Right lobe of liver (tissue), 6 donors: ENCODE data around the gene CBX2. TPM values are rescaled to one million over a fixed set of nuclear protein-coding genes. Genes with fewer than 3 reads are reported as not detected.

Experiments used
- ATAC-seq, 4 donors: fragments of 200-7000 bp; cut with Tn5 transposase; one replicate each; pipeline ENCODE4 v1.9.1; 2020; ENCODE audit warnings: mild to moderate bottlenecking in 4 of 4, moderate library complexity in 4 of 4
- DNase-seq, 3 donors: peaks; one replicate each; pipeline ENCODE4 v3.0.0-alpha.2; 2020
- H3K27ac ChIP-seq, 3 donors: fragments of 200-600 bp; one replicate each; pipeline ENCODE4 v1.8.0; 2022
- H3K27me3 ChIP-seq, 2 donors: fragments of 200-600 bp; one replicate each; pipeline ENCODE4 v1.8.0; 2022
- H3K36me3 ChIP-seq, 4 donors: fragments of 200-600 bp; sonication (generic) in 1 of 4; one replicate each; pipeline versions ENCODE4 v1.5.1 to v1.8.0; 2017 to 2022; ENCODE audit warnings: control low read depth in 1 of 4
- H3K4me1 ChIP-seq, 4 donors: fragments of 200-600 bp; sonication (generic) in 1 of 4; one replicate each; pipeline versions ENCODE4 v1.5.1 to v1.8.0; 2017 to 2022; ENCODE audit warnings: control low read depth in 1 of 4
- H3K4me3 ChIP-seq, 3 donors: fragments of 200-600 bp; one replicate each; pipeline ENCODE4 v1.8.0; 2022
- H3K9me3 ChIP-seq, 4 donors: fragments of 200-600 bp; sonication (generic) in 1 of 4; one replicate each; pipeline versions ENCODE4 v1.5.1 to v1.8.0; 2017 to 2022; ENCODE audit warnings: control low read depth in 1 of 4
- CTCF ChIP-seq, 4 donors: fragments of 200-600 bp in 3 of 4; fragments of 450-650 bp in 1 of 4; IDR thresholded peaks; one replicate each; pipeline versions ENCODE4 v1.5.1 to v1.8.0; 2016 to 2022; ENCODE audit warnings: antibody characterized with exemption in 4 of 4, mild to moderate bottlenecking in 2 of 4
- POLR2A ChIP-seq: fragments of 450-650 bp; IDR thresholded peaks from one replicate; pipeline ENCODE4 v1.6.1; 2017; ENCODE audit warnings: antibody characterized with exemption, mild to moderate bottlenecking
- whole genome bisulfite sequencing: methylation state at CpG from one replicate; pipeline ENCODE4 v1.1.6; 2018; ENCODE audit warnings: low coverage, low lambda C conversion rate; ENCODE audit not compliant: insufficient coverage; ENCODE audit errors: missing lambda C conversion rate; 5-methylcytosine and 5-hydroxymethylcytosine counted together
- intact Hi-C, 2 donors: fragments of 100-400 bp; cut with DNase I; formaldehyde crosslinking; loops; one replicate each; pipeline versions ENCODE4 v1.11.2 to v1.14.1; 2022
- total RNA-seq, 6 experiments: library from RNA; depleted of rRNA in 2 of 6; stranded (reverse); fragments of >200 nt in 2 of 6; fragmentation: NEBNext Ultra II Directional in 3 of 6; extraction: Animal tissue kit (Norgen Biotek cat#: 25700) in 3 of 6; gene quantifications; one replicate each; pipeline versions ENCODE4 v1.1.0 to v1.2.4, GENCODE V29; 2016 to 2023
- donor health status: DM: no; HTN: yes; CAD: no.
- donor health status: DM: no; HTN: no; CAD: no.
- donor health status: DM: no; HTN: no; CAD: no.
- donor health status: DM: no; HTN: yes; CAD: no.
- donor health status: DM: no; HTN: yes; CAD: no.

CBX2 gene
- total RNA-seq, 6 experiments from 2014 or later = 0.33 to 3.5 (median 1.1) TPM

GRCh38 chr17:79792341-79792871 lies 14.5 kb downstream of the CBX2 start:
- intact Hi-C loops = no loop called here
- H3K4me1 ChIP-seq = peaks cover 0 to 17% (median 7%) of the 10 kb centered on the region in 4 donors
- DNase-seq = no peak
- no peak overlapping the region for H3K27ac ChIP-seq
- ATAC-seq = no peak
- no peaks in the 10 kb centered on the region for H3K9me3 ChIP-seq
- no peak overlapping the region for H3K4me3 ChIP-seq
- no peaks in the 10 kb centered on the region for H3K36me3 ChIP-seq
- TF ChIP-seq POLR2A (no peak), CTCF (IDR thresholded peaks at IDR 0.05) (no peak)
- 22% methylated on average over 22 of the region's 22 CpGs for WGBS
- peaks cover 14 to 32% of the 10 kb centered on the region in 2 donors for H3K27me3 ChIP-seq

GRCh38 chr17:79792984-79793923 lies 15.3 kb downstream of the CBX2 start:
- peaks cover 14 to 37% of the 10 kb centered on the region in 2 donors for H3K27me3 ChIP-seq
- no peak overlapping the region for H3K27ac ChIP-seq
- no peak for DNase-seq
- peaks cover 0 to 23% (median 10%) of the 10 kb centered on the region in 4 donors for H3K4me1 ChIP-seq
- WGBS = 38% methylated on average over 41 of the region's 63 CpGs
- no peak overlapping the region for H3K4me3 ChIP-seq
- H3K36me3 ChIP-seq = no peaks in the 10 kb centered on the region
- TF ChIP-seq CTCF (IDR thresholded peaks at IDR 0.05) (no peak), POLR2A (no peak)
- no peak for ATAC-seq
- no peaks in the 10 kb centered on the region for H3K9me3 ChIP-seq
- intact Hi-C loops = no loop called here

- Histone ChIP-seq H3K36me3 (no peaks in the 10 kb centered on the region), H3K27me3 (peaks cover 14 to 41% of the 10 kb centered on the region in 2 donors), H3K4me1 (peaks cover 0 to 28% (median 11%) of the 10 kb centered on the region in 4 donors), H3K4me3 (no peak overlapping the region), H3K9me3 (no peaks in the 10 kb centered on the region), H3K27ac (no peak overlapping the region)
- ATAC-seq (no peak), DNase-seq (no peak)
- intact Hi-C loops = no loop called here
- no peak for TF ChIP-seq POLR2A
- no peak for TF ChIP-seq CTCF (IDR thresholded peaks at IDR 0.05)
- 69% methylated on average over 3 of the region's 3 CpGs for WGBS
These were observed 16.0 kb downstream of the CBX2 start for GRCh38 chr17:79793924-79794304.

GRCh38 chr17:79794659-79795511 lies 16.9 kb downstream of the CBX2 start:
- DNase-seq = no peak
- no peaks in the 10 kb centered on the region for H3K36me3 ChIP-seq
- no peak for ATAC-seq
- no peak for TF ChIP-seq POLR2A
- WGBS = 91% methylated on average over 4 of the region's 47 CpGs
- H3K27me3 ChIP-seq = peaks cover 14 to 40% of the 10 kb centered on the region in 2 donors
- H3K4me3 ChIP-seq = no peak overlapping the region
- no peaks in the 10 kb centered on the region for H3K9me3 ChIP-seq
- intact Hi-C loops = no loop called here
- peaks cover 0 to 24% (median 11%) of the 10 kb centered on the region in 4 donors for H3K4me1 ChIP-seq
- H3K27ac ChIP-seq = no peak overlapping the region
